Skeletal muscle tissue (tissue), 4 donors: Measurements from ENCODE around the gene MCCC1. TPM values are rescaled to one million over a fixed set of nuclear protein-coding genes. Genes with fewer than 3 reads are reported as not detected.
"Not testable (repeated sequence)": the region's sequence is repeated elsewhere in the genome, so short reads cannot be mapped to it uniquely, and the experiment has no call there.

Source experiments
- H3K27ac ChIP-seq: one replicate; pipeline ENCODE4 v1.7.0; 2013; ENCODE audit warnings: mild to moderate bottlenecking, low read depth, low read length, inconsistent platforms
- H3K27me3 ChIP-seq, 3 donors: one replicate each; pipeline ENCODE4 v1.7.0; 2013; ENCODE audit warnings: low read length in 3 of 3; ENCODE audit not compliant: control insufficient read depth in 3 of 3, insufficient read depth in 3 of 3
- H3K36me3 ChIP-seq, 3 donors: one replicate each; pipeline ENCODE4 v1.7.0; 2013; ENCODE audit warnings: low read length in 3 of 3; ENCODE audit not compliant: control insufficient read depth in 3 of 3, insufficient read depth in 3 of 3
- H3K4me1 ChIP-seq, 3 donors: one replicate each; pipeline ENCODE4 v1.7.0; 2013; ENCODE audit warnings: low read length in 3 of 3, mild to moderate bottlenecking in 3 of 3; ENCODE audit not compliant: control insufficient read depth in 3 of 3, insufficient read depth in 3 of 3
- H3K4me3 ChIP-seq, 3 donors: one replicate each; pipeline ENCODE4 v1.7.0; 2013; ENCODE audit warnings: low read length in 3 of 3
- H3K9ac ChIP-seq, 3 donors: one replicate each; pipeline ENCODE4 v1.7.0; 2013; ENCODE audit warnings: low read length in 3 of 3, mild to moderate bottlenecking in 3 of 3, moderate library complexity in 2 of 3, low read depth in 1 of 3
- H3K9me3 ChIP-seq, 3 donors: one replicate each; pipeline ENCODE4 v1.7.0; 2013; ENCODE audit warnings: low read length in 3 of 3; ENCODE audit not compliant: control insufficient read depth in 3 of 3
- total RNA-seq: library from RNA; depleted of rRNA; stranded (reverse); fragments of >200 nt; gene quantifications from one replicate; pipeline ENCODE4 v1.2.3, GENCODE V29; 2014
- donor health status: Osteomylitis.

MCCC1 gene
- total RNA-seq, 1 donor from 2014 or later: 16.2 TPM

DNA sequence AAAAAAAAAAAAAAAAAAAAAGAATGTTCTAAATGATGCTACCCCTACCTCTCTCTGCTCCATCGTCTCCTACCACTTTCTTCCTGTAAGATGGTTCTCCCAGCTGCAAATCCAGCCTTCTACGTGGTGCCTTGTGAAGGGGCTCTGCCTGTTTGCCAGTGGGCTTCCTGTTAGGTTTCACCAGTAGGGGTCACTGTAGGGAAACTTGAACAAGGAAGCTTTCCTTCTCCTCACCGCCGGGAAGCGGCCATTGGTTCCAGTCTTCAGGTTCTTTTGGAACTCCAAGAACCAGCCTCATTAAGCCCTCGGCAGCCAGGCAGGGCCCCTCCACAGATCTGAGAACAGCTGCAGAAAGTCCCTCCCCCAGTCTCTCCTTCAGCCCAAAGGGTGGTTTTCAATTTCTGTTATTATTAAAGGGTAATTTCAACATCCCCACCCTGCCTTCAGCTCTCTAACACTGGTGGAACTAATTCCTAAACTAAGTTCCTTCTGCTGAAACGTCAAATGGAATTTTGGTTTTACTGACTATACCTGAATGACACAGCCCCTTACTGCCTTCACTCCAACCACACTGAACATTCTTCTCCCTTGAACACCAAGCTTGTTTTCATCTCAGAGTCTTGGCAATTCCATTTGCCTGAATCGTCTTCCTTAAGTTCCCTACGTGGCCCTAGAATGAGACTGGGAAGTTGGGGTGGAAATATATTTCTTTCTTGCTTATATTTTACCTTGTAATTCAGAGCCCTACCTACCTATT is 13.5 kb downstream of the MCCC1 start:
- H3K36me3 ChIP-seq: peaks cover 22 to 39% (median 38%) of the 10 kb centered on the region in 3 donors

DNA sequence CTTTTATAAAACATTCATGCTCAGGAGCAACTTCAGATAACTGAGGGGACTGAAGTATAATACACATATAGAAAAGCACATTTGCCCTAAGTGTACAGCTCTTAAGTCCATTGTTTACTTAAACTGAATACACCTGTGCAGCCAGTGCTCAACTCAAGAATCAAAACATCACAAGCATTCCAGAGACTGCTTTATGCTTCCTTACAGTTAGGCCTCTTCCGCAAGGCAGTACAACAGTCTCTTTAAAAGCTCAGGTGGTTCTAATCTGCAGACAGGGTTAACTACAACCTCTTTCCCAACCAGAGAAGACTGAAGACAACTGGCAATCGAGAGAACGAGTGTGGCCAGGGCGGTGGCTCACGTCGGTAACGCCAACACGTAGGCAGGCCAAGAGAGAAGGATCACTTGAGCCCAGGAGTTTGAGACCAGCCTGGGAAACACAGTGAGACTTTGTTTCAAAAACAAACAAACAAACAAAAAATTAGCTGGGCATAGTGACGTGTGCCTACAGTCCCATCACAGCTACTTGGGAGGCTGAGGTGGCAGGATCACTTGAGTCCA is 16.9 kb downstream of the MCCC1 start:
- no peak overlapping the region for H3K9ac ChIP-seq
- H3K36me3 ChIP-seq: peaks cover 22 to 35% (median 22%) of the 10 kb centered on the region in 3 donors
- H3K27me3 ChIP-seq: no peaks in the 10 kb centered on the region
- H3K4me3 ChIP-seq: no peak overlapping the region
- no peaks in the 10 kb centered on the region for H3K9me3 ChIP-seq
- H3K27ac ChIP-seq: no peak overlapping the region
- H3K4me1 ChIP-seq: no peaks in the 10 kb centered on the region

More for the DNA sequence above, 13.5 kb downstream of the MCCC1 start:
- Histone ChIP-seq H3K4me3 (no peak overlapping the region), H3K9ac (no peak overlapping the region), H3K27ac (no peak overlapping the region), H3K4me1 (no peaks in the 10 kb centered on the region), H3K9me3 (no peaks in the 10 kb centered on the region), H3K27me3 (no peaks in the 10 kb centered on the region)

DNA sequence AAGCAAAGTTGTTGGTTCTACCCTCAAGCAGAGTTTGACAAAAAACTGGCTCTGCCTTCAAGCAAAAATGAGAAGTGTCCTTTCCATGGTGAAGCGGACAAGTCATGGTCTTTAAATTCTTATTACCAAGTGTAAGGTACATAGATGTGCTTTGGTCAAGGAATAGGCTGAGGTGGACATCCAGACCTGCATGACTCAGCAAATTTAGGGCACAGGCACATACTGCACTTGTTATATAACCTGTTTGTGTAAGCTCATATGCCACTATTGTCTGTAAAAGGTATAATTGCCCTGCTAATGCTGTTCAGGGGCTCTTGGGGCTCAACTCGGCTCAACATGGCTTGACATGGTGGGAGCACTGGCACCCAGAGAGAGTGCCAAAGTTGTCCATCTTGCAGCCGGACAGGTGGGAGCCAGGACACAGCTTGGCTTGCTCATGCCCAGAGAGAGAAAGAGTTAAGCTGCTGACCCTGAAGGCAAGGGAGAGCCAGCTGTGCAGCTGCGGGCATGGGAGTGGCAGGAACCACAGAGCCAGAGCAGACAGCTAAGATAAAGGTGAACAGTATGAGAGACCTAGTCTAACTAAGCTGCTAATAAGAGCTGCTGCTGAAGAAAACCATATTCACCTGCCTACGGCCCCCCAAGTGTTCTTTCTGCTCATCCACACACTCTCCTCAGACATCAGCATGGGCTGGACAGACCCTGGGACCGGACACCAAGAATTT is 17.7 kb downstream of the MCCC1 start:
- Histone ChIP-seq H3K4me3 (no peak overlapping the region), H3K9me3 (no peaks in the 10 kb centered on the region), H3K9ac (peak overlapping the region in 1 of 3 donors; percentile 10), H3K36me3 (peaks cover 18 to 33% (median 20%) of the 10 kb centered on the region in 3 donors), H3K27me3 (no peaks in the 10 kb centered on the region), H3K27ac (no peak overlapping the region), H3K4me1 (no peaks in the 10 kb centered on the region)

DNA sequence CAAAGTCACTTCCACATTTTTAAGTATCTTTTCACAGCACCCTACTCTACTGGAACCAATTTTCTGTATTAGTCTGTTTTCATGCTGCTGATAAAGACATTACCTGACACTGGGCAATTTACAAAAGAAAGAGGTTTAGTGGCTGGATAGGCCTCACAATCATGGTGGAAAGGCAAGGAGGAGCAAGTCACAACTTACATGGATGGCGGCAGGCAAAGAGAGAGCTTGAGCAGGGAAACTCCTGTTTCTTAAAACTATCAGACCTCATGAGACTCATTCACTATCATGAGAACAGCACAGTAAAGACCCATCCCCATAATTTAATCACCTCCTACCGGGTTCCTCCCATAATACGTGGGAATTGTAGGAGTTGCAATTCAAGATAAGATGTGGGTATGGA is 18.7 kb downstream of the MCCC1 start:
- Histone ChIP-seq H3K36me3 (peaks cover 8 to 23% (median 14%) of the 10 kb centered on the region in 3 donors), H3K27ac (no peak overlapping the region), H3K9ac (no peak overlapping the region), H3K27me3 (no peaks in the 10 kb centered on the region), H3K4me3 (no peak overlapping the region), H3K9me3 (no peaks in the 10 kb centered on the region), H3K4me1 (no peaks in the 10 kb centered on the region)

DNA sequence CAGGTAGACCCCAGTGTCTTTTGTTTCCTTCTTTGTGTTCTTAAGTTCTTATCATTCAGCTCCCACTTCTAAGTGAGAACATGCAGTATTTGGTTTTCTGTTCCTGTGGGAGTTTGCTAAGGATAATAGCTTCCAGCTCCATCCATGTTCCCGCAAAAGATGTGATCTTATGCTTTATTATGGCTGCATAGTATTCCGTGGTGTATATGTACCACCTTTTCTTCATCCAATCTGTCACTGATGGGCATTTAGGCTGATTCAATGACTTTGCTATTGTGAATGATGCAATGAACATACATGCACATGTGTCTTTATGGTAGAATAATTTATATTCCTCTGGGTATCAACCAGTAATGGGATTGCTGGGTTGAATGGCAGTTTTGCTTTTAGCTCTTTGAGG is 24.4 kb downstream of the MCCC1 start:
- Histone ChIP-seq H3K27ac (no peak overlapping the region), H3K4me3 (no peak overlapping the region), H3K27me3 (no peaks in the 10 kb centered on the region), H3K4me1 (no peaks in the 10 kb centered on the region), H3K36me3 (peaks cover 4 to 12% (median 10%) of the 10 kb centered on the region in 3 donors), H3K9ac (no peak overlapping the region), H3K9me3 (no peaks in the 10 kb centered on the region)

DNA sequence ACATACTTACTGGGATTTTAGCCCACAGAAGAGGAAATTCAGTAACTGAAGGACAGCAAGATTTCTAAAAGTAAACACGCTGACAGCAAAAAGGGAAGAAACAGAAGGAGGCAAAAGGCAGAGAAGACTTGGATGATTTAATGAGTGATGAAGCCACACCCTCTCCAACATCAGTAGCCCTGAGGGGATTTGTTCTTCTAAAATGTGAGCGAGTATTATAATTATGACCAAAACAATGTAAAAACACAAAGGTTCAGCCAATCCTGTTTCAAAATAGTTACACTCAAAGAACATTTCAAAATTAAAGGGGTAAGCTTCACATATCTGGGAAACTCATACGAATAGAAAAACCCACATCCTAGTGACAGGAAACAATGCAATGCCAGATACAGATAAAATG is 25.0 kb downstream of the MCCC1 start:
- Histone ChIP-seq H3K27ac (no peak overlapping the region), H3K36me3 (peaks cover 4 to 15% (median 11%) of the 10 kb centered on the region in 3 donors)

DNA sequence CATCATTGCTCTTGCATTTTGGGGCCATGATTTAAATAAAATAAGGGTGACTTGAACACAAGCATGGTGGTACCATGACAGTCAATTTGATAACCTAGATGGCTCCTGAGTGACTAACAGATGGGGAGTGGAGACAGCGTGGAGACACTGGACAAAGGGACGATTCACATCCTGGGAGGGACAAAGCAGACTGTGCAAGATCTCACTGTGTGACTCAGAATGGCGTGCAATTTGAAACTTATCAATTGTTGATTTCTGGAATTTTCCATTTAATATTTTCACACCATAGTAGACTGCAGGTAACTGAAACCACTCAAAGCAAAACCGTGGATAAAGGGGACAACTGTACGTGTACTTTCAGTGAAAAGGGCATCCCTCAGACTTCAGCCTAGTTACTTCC is 25.5 kb downstream of the MCCC1 start:
- H3K4me3 ChIP-seq: no peak overlapping the region
- peaks cover 4 to 15% (median 13%) of the 10 kb centered on the region in 3 donors for H3K36me3 ChIP-seq
- H3K27ac ChIP-seq: no peak overlapping the region
- no peaks in the 10 kb centered on the region for H3K9me3 ChIP-seq
- H3K27me3 ChIP-seq: no peaks in the 10 kb centered on the region
- H3K9ac ChIP-seq: no peak overlapping the region
- no peaks in the 10 kb centered on the region for H3K4me1 ChIP-seq

More for the DNA sequence above, 25.0 kb downstream of the MCCC1 start:
- H3K9ac ChIP-seq: no peak overlapping the region
- H3K27me3 ChIP-seq: no peaks in the 10 kb centered on the region
- H3K4me3 ChIP-seq: no peak overlapping the region
- no peaks in the 10 kb centered on the region for H3K4me1 ChIP-seq
- no peaks in the 10 kb centered on the region for H3K9me3 ChIP-seq

DNA sequence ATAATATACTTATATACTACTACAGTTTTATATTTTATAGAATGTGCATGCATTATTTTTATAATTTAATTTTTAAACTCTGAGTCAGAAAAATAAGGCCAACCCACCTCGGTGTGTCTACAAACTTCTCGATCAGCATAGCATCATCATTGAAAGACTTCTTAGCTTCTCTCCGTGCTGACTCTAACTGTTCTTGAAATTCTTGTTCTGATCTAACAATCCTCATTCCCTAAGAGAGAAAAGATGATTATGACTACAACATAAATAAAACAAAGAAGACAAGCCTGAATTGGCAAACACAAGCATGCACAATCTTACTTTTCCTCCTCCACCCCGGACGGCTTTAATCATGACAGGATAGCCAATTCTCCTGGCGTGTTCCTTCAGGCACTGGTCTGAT is 28.4 kb downstream of the MCCC1 start:
- Histone ChIP-seq H3K36me3 (peaks cover 8 to 22% (median 13%) of the 10 kb centered on the region in 3 donors), H3K9ac (no peak overlapping the region), H3K9me3 (no peaks in the 10 kb centered on the region), H3K27me3 (no peaks in the 10 kb centered on the region), H3K4me1 (no peaks in the 10 kb centered on the region), H3K27ac (no peak overlapping the region), H3K4me3 (no peak overlapping the region)

DNA sequence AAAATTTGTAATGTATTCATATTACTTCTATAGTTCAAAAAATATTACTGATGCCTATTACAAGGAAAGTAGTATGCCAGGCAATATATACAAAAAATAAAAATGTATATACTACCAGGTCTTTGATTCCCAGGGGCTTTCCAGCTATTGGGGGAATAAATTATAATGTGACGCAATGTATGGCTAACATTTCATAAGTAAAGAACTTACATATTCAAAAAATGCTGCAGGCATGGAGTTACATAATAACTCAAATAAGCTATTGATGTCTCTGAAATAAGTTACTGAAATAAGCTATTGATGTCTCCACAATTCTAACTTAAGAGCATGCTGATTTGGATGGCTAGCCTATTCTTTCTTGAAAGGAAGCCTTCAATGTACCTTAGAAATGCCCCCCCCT is 30.2 kb downstream of the MCCC1 start:
- no peaks in the 10 kb centered on the region for H3K4me1 ChIP-seq
- no peaks in the 10 kb centered on the region for H3K9me3 ChIP-seq
- H3K36me3 ChIP-seq: peaks cover 10 to 22% (median 18%) of the 10 kb centered on the region in 3 donors
- no peak overlapping the region for H3K9ac ChIP-seq
- H3K27me3 ChIP-seq: no peaks in the 10 kb centered on the region
- no peak overlapping the region for H3K27ac ChIP-seq
- no peak overlapping the region for H3K4me3 ChIP-seq

DNA sequence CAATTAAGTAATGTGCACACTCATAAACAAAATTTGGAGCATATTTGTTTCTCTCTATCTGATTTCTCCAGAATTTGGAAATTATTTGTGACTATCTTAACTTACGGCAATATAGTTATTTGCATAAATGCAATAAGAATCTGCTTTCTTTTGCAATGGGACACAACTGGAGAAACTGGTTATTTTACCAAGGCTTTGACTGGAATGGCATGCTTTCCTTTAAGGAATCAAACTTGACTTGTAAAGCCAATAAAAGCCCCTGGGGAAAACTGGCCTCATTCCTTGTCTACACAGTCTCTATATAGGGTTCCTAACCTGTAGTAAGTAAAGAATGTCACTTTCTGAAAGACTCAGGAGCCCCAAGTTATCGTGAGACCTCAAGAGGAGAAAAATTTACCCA is 32.4 kb downstream of the MCCC1 start:
- H3K27me3 ChIP-seq, H3K27ac ChIP-seq, H3K9ac ChIP-seq, H3K9me3 ChIP-seq, H3K4me3 ChIP-seq, H3K4me1 ChIP-seq: not testable (repeated sequence)
- peaks cover 10 to 22% (median 19%) of the 10 kb centered on the region in 3 donors for H3K36me3 ChIP-seq
